Upper lobe of left lung (tissue), 6 donors: ENCODE measurements around the gene NATD1. TPM values are rescaled to one million over a fixed set of nuclear protein-coding genes. Genes with fewer than 3 reads are reported as not detected.

ENCODE experiments used
- ATAC-seq, 2 donors: fragments of 200-7000 bp; cut with Tn5 transposase; one replicate each; pipeline ENCODE4 v1.9.1; 2022; ENCODE audit warnings: mild to moderate bottlenecking in 2 of 2, moderate library complexity in 2 of 2; ENCODE audit not compliant: low FRiP score in 2 of 2
- DNase-seq, 2 donors: peaks; one replicate each; pipeline ENCODE4 v3.0.0-alpha.2; 2019 to 2020
- H3K27ac ChIP-seq, 4 donors: fragments of 200-600 bp; sonication (generic); one replicate each; pipeline ENCODE4 v1.5.1; 2016 to 2019
- H3K27me3 ChIP-seq, 4 donors: fragments of 200-600 bp; sonication (generic); one replicate each; pipeline ENCODE4 v1.5.1; 2017 to 2019
- H3K36me3 ChIP-seq, 4 donors: fragments of 200-600 bp; sonication (generic); one replicate each; pipeline ENCODE4 v1.5.1; 2016 to 2019
- H3K4me1 ChIP-seq, 4 donors: fragments of 200-600 bp; sonication (generic); one replicate each; pipeline ENCODE4 v1.5.1; 2018 to 2019
- H3K4me3 ChIP-seq, 4 donors: fragments of 200-600 bp; sonication (generic); one replicate each; pipeline ENCODE4 v1.5.1; 2017 to 2019; ENCODE audit warnings: mild to moderate bottlenecking in 2 of 4, moderate library complexity in 1 of 4
- H3K9me3 ChIP-seq, 4 donors: fragments of 200-600 bp; sonication (generic); one replicate each; pipeline ENCODE4 v1.5.1; 2018 to 2019
- EP300 ChIP-seq, 4 donors: sonication (generic); formaldehyde crosslinking; IDR thresholded peaks; one replicate each; pipeline ENCODE4 v1.5.1; 2017; ENCODE audit warnings: antibody characterized with exemption in 4 of 4, control low read depth in 2 of 4
- POLR2A ChIP-seq, 4 donors: fragments of 450-650 bp; IDR thresholded peaks; one replicate each; pipeline ENCODE4 v1.5.1; 2016 to 2017; ENCODE audit warnings: antibody characterized with exemption in 4 of 4, mild to moderate bottlenecking in 2 of 4
- POLR2AphosphoS5 ChIP-seq, 2 donors: sonication (generic); formaldehyde crosslinking; IDR thresholded peaks; one replicate each; pipeline ENCODE4 v1.5.1; 2017; ENCODE audit warnings: antibody characterized with exemption in 2 of 2
- WGBS, 2 donors: methylation state at CpG; one replicate each; pipeline ENCODE4 v1.1.5; 2017 to 2018; 5-methylcytosine and 5-hydroxymethylcytosine counted together
- total RNA-seq, 6 donors: library from RNA; depleted of rRNA in 4 of 6; stranded (reverse); fragments of >200 nt in 4 of 6; gene quantifications; one replicate each; pipeline versions ENCODE4 v1.1.0 to v1.2.1, GENCODE V29; 2016 to 2021
- TF ChIP-seq, protein P1 (sequence below), 6 experiments: fragments of 450-650 bp in 4 of 6; fragments of 200-600 bp in 2 of 6; sonication (generic) in 2 of 6; IDR thresholded peaks; one replicate each; pipeline ENCODE4 v1.5.1; 2016 to 2019; ENCODE audit warnings: antibody characterized with exemption in 6 of 6
- donor health status: DM: no; HTN: no; CAD: no; lungs with moderate emphysema.
- donor health status: DM: no; HTN: yes; CAD: no; lungs with severe emphysema.

The NATD1 gene
- total RNA-seq, 6 donors from 2014 or later = 11.2 to 32.5 (median 16.1) TPM

DNA sequence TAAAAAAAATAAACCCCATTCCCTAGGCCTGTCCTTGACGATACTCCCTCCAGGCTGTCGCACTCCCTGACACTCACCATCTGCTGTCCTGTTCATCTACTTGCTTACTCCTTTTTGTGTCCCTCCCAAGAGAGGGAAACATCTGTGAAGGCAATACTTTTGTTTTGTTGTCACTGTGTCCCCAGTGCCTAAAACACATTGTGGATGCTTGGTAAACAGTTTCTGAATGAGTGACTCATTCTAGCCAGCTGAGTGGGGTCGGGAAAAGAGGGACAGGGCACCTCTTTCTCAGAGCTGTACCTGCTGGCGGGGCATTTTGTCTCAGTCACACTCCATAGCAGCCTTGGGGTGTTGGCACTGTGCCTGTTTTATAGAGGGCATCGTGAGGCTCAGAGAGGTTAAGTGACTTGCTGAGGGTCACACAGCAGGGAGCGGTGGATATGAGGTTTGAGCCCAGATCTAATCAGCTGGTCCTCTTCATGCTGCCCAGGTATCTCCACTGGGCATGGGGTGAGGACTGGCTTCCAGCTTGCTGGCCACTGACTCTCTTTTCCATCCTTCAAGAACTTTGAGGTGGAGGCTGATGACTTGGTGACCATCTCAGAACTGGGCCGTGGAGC, 46.9 kb upstream of the NATD1 start:
- H3K9me3 ChIP-seq = no peaks in the 10 kb centered on the region
- H3K27me3 ChIP-seq = no peaks in the 10 kb centered on the region
- H3K36me3 ChIP-seq = peaks cover 12 to 76% (median 66%) of the 10 kb centered on the region in 4 donors
- peaks cover 0 to 16% (median 2%) of the 10 kb centered on the region in 4 donors for H3K4me1 ChIP-seq
- H3K27ac ChIP-seq = no peak overlapping the region
- ATAC-seq = no peak
- TF ChIP-seq POLR2A (IDR thresholded peaks at IDR 0.05) (no peak), POLR2AphosphoS5 (IDR thresholded peaks at IDR 0.05) (no peak), EP300 (IDR thresholded peaks at IDR 0.05) (no peak)
- TF ChIP-seq, protein P1, sequence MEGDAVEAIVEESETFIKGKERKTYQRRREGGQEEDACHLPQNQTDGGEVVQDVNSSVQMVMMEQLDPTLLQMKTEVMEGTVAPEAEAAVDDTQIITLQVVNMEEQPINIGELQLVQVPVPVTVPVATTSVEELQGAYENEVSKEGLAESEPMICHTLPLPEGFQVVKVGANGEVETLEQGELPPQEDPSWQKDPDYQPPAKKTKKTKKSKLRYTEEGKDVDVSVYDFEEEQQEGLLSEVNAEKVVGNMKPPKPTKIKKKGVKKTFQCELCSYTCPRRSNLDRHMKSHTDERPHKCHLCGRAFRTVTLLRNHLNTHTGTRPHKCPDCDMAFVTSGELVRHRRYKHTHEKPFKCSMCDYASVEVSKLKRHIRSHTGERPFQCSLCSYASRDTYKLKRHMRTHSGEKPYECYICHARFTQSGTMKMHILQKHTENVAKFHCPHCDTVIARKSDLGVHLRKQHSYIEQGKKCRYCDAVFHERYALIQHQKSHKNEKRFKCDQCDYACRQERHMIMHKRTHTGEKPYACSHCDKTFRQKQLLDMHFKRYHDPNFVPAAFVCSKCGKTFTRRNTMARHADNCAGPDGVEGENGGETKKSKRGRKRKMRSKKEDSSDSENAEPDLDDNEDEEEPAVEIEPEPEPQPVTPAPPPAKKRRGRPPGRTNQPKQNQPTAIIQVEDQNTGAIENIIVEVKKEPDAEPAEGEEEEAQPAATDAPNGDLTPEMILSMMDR (IDR thresholded peaks at IDR 0.05) = no peak
- WGBS, 2 donors = 59 to 71% methylated on average over 7 of the region's 7 CpGs
- no peak for DNase-seq
- H3K4me3 ChIP-seq = no peak overlapping the region

DNA sequence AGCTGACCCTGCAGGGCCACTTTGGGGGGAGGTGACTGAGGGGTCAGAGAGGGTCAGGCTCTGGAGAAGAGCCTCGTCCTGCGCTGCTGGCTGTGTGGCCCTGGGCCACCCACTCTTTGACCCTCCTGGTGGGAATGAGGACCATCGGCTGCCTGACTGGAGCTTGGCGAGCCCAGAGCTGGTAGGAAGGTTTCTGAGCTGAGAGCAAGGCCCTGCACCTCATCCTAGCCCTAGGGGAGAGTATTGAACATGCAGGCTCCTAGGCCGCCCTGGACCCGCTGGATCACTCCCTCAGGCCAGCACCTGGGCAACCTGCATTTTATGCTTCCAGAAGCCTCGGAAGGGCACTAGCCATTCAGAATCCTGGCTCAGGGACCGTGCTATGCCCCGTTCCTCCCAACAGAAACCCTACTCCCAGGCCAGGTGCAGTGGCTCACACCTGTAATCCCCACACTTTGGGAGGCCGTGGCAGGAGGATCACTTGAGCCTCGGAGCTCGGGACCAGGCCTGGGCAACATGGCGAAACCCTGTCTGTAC, 45.8 kb upstream of the NATD1 start:
- 59 to 64% methylated on average over 12 to 13 of the region's 13 CpGs for WGBS, 2 donors
- no peak overlapping the region for H3K27ac ChIP-seq
- H3K4me3 ChIP-seq = no peak overlapping the region
- no peaks in the 10 kb centered on the region for H3K27me3 ChIP-seq
- DNase-seq = peak in 1 of 2 donors; percentile 54
- peaks cover 12 to 70% (median 57%) of the 10 kb centered on the region in 4 donors for H3K36me3 ChIP-seq
- no peaks in the 10 kb centered on the region for H3K9me3 ChIP-seq
- peaks cover 0 to 22% (median 2%) of the 10 kb centered on the region in 4 donors for H3K4me1 ChIP-seq
- ATAC-seq = no peak
- no peak for TF ChIP-seq POLR2A (IDR thresholded peaks at IDR 0.05)
- TF ChIP-seq, protein P1 (IDR thresholded peaks at IDR 0.05) = no peak
- no peak for TF ChIP-seq EP300 (IDR thresholded peaks at IDR 0.05)
- TF ChIP-seq POLR2AphosphoS5 (IDR thresholded peaks at IDR 0.05) = no peak

DNA sequence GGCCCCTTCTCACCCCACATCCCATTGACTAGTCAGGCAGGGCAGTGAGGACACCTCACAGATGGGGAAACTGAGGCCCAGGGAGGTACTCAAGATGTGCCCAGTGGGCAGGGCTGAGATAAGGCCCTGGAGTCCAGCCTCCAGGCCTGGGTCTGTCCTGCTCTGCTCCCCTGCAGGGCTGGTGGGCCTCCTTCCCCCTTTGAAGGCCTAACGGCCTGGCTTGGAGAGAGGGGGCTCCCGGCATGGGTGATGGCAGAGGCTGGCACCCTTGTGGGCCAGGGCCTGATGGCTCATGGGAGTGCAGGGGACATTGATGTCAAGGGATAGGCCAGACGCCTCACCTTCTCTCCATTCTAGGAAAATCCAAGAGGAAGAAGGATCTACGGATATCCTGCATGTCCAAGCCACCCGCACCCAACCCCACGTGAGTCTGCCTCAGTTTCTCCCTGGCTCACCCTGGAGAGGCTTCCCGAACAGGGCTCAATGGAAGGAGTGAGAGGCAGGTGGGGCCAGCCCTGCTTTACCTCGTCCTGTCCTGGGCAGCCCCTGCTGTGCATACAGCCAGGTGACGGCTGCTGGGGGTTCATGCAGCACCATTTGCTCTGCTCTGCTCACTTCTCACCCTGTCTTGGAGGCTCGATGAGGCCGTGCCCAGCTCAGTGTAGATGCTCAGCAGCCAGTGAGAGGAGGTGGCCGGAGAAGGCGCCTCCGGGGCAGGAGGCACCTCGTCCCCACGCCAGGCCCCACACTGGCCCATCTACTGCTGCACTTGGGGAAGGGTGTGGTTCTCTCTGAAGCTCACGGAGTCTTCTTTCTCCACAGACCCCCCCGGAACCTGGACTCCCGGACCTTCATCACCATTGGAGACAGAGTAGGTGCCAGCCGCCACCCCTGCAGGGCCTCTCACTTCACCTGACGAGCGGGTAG, 45.1 kb upstream of the NATD1 start:
- Histone ChIP-seq H3K36me3 (peaks cover 12 to 65% (median 49%) of the 10 kb centered on the region in 4 donors), H3K27me3 (no peaks in the 10 kb centered on the region), H3K9me3 (no peaks in the 10 kb centered on the region), H3K27ac (no peak overlapping the region), H3K4me3 (no peak overlapping the region), H3K4me1 (peaks cover 0 to 22% (median 2%) of the 10 kb centered on the region in 4 donors)
- TF ChIP-seq POLR2AphosphoS5 (IDR thresholded peaks at IDR 0.05) (no peak), POLR2A (IDR thresholded peaks at IDR 0.05) (no peak), EP300 (IDR thresholded peaks at IDR 0.05) (no peak)
- TF ChIP-seq, protein P1 (IDR thresholded peaks at IDR 0.05) = no peak
- no peak for ATAC-seq
- peak in 1 of 2 donors; percentile 63 for DNase-seq
- WGBS, 2 donors = 75 to 78% methylated on average over 22 of the region's 22 CpGs

DNA sequence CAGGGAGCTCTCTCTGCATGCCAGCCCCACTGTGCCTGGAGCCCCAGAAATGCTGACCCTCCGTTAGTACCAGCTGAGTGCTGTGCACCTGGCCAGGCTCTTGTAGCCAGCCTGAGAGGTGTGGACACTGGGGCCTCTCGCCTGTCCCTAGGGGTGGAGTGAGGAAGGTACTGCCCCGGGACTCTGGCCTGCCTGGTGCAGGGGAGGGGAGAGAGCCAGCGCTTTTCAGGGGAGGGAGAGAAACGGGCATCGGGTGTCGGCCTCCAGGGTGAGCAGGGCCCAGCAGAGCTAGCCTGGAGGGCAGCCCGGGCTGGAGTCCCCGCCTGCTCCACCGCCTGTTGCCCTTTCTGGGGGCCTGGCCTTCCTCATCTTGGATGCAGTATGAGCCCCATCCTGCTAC, 44.4 kb upstream of the NATD1 start:
- peaks cover 0 to 22% (median 2%) of the 10 kb centered on the region in 4 donors for H3K4me1 ChIP-seq
- H3K27me3 ChIP-seq = no peaks in the 10 kb centered on the region
- H3K36me3 ChIP-seq = peaks cover 12 to 64% (median 47%) of the 10 kb centered on the region in 4 donors
- peak in 1 of 2 donors; percentile 60 for DNase-seq
- 63 to 69% methylated on average over 8 to 10 of the region's 10 CpGs for WGBS, 2 donors
- TF ChIP-seq, protein P1 (IDR thresholded peaks at IDR 0.05) = no peak
- TF ChIP-seq POLR2AphosphoS5 (IDR thresholded peaks at IDR 0.05) (no peak), EP300 (IDR thresholded peaks at IDR 0.05) (no peak), POLR2A (IDR thresholded peaks at IDR 0.05) (no peak)
- ATAC-seq = no peak
- H3K27ac ChIP-seq = no peak overlapping the region
- H3K9me3 ChIP-seq = no peaks in the 10 kb centered on the region
- no peak overlapping the region for H3K4me3 ChIP-seq
